ENCODE results near the gene AQP5.

DNA sequence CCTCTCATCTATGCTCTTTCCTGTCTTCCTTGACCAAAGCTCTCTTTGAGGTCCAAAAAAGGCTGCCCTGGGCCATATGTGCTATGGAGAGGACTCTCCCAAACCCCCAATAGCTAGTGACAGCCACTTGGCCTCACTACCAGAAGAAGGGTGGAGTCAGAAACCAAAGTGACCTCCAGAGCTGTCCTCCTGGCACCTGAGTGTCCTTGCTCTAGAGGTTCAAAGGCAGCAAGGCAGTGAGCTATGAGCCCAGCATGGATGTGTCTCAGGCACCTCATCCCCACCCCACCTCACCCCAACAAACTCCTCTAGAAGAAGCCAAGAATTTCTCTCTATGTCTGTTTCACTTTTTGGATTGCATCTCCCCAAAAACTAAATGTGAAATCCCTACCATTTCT, 4.1 kb upstream of the AQP5 start:
- TF ChIP-seq, protein P1, sequence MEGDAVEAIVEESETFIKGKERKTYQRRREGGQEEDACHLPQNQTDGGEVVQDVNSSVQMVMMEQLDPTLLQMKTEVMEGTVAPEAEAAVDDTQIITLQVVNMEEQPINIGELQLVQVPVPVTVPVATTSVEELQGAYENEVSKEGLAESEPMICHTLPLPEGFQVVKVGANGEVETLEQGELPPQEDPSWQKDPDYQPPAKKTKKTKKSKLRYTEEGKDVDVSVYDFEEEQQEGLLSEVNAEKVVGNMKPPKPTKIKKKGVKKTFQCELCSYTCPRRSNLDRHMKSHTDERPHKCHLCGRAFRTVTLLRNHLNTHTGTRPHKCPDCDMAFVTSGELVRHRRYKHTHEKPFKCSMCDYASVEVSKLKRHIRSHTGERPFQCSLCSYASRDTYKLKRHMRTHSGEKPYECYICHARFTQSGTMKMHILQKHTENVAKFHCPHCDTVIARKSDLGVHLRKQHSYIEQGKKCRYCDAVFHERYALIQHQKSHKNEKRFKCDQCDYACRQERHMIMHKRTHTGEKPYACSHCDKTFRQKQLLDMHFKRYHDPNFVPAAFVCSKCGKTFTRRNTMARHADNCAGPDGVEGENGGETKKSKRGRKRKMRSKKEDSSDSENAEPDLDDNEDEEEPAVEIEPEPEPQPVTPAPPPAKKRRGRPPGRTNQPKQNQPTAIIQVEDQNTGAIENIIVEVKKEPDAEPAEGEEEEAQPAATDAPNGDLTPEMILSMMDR (IDR thresholded peaks at IDR 0.05), result no peak
- TF ChIP-seq EP300 (IDR thresholded peaks at IDR 0.05) (no peak), POLR2AphosphoS5 (IDR thresholded peaks at IDR 0.05) (no peak)

All from gastroesophageal sphincter (tissue), 3 donors.